Measurements from ENCODE around the gene MRPL19.

Gene MRPL19

DNA sequence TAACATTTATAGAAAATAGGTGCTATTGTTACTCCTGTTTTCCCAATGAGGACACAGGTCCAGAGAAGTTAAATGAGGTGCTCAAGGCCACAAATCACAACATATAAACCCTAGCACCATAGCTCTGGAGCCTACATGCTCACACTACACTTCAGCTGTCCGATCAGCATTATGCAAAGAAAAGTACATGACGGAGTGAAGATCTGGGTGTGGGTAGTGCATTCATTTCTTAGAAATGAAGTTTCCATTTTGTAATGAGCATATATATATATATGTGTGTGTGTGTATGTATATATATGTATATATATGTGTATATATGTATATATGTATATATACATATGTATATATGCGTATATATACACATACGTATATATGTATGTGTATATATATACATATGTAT lies 30.2 kb upstream of the MRPL19 start:
- no peak for DNase-seq (ENCODE audit: low read depth in 2 of 3, low spot score in 1 of 3)

- no peak for DNase-seq (ENCODE audit: low read depth in 2 of 3, low spot score in 1 of 3)
Measured at GRCh38 chr2:75616933-75617332, 29.6 kb upstream of the MRPL19 start.

DNA sequence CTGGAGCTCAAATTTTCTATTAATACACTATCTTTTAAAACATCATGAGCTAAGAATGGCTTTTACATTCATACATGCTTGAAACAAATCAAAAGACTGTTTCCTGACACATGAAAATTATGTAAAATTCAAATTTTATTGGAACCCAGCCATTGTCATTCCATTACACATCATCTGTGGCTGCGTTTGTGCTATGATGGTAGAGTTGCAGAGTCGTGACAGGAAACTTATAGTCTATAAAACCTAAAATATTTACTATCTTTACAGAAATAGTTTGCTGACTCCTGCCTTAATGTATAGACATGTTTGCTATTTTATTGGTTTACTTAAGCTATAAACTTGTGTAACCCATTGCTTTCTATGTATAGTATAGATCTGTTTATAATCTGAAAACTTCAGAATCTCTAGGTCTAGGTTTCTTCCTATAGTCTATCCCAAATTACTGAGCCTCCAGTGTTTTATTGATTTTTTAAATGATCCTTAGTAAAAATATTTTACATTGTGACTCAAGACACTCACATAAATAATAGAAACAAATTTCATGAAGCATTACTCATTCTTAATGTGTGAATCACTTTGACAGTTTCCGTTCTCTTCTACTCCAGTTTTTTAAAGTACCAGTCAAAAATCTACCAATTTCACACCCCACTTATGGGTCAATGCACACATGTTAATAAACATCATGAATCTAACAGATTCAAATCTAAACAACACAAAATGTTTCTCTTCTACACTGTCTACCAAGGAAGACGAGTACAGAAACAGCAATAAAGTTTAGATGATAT lies 26.4 kb upstream of the MRPL19 start:
- no peak for DNase-seq (ENCODE audit: low read depth in 2 of 3, low spot score in 1 of 3)

- no peak for DNase-seq (ENCODE audit: low read depth in 2 of 3, low spot score in 1 of 3)
Measured at GRCh38 chr2:75621228-75621627, 25.4 kb upstream of the MRPL19 start.

GRCh38 chr2:75622500-75622899 lies 24.1 kb upstream of the MRPL19 start:
- no peak for DNase-seq (ENCODE audit: low read depth in 2 of 3, low spot score in 1 of 3)

- no peak for DNase-seq (ENCODE audit: low read depth in 2 of 3, low spot score in 1 of 3)
Measured at GRCh38 chr2:75622929-75623328, 23.7 kb upstream of the MRPL19 start.

- peak; percentile 46 to 52 (median 49) for DNase-seq (ENCODE audit: low read depth in 2 of 3, low spot score in 1 of 3)
Measured at GRCh38 chr2:75627902-75628504, 18.6 kb upstream of the MRPL19 start.

GRCh38 chr2:75632091-75632701 lies 14.4 kb upstream of the MRPL19 start:
- DNase-seq (ENCODE audit: low read depth in 2 of 3, low spot score in 1 of 3): no peak

DNA sequence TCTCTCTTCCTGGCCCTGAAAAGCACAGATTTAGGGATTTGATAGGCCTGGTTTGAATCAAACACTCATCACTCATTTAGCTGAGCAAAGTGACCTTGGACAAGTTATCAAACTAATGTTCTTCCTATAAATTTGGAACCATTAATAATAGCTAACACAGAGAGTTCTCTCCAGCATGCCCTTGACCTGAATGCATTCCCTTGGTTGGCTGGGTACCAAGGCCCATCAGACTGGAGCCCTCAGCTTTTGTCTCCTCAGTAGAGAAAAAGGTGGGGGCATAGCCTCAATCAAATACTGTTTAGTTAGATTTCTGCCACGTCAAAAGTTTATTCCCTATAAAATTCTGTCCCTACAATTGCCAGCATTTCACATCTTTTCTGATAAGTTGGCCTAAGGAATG lies 13.8 kb upstream of the MRPL19 start:
- no peak for DNase-seq (ENCODE audit: low read depth in 2 of 3, low spot score in 1 of 3)

GRCh38 chr2:75633620-75634019 lies 13.0 kb upstream of the MRPL19 start:
- no peak for DNase-seq (ENCODE audit: low read depth in 2 of 3, low spot score in 1 of 3)

DNA sequence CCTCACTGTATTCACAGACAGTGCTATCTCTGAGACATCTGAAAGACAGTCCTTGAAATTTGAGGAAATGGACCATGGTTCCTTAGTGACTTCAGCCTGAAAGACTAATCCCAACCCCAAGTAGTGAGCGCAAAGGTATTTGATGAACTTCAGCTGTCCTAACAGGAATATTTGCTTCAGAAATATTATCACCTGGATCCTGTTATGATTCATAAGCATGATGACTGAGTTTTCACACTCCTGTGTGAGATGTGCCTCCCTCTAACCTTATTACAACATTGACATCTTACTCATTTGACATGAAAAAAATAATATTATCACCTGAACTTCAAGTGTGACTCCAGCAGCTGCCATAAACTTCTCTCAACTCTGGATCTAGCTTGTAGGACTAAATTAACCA lies 11.6 kb upstream of the MRPL19 start:
- DNase-seq (ENCODE audit: low read depth in 2 of 3, low spot score in 1 of 3): no peak

GRCh38 chr2:75637568-75637967 lies 9.0 kb upstream of the MRPL19 start:
- no peak for DNase-seq (ENCODE audit: low read depth in 2 of 3, low spot score in 1 of 3)

GRCh38 chr2:75640621-75641121 lies 5.9 kb upstream of the MRPL19 start:
- DNase-seq (ENCODE audit: low read depth in 2 of 3, low spot score in 1 of 3): peak; percentile 22 to 41 (median 37)

DNA sequence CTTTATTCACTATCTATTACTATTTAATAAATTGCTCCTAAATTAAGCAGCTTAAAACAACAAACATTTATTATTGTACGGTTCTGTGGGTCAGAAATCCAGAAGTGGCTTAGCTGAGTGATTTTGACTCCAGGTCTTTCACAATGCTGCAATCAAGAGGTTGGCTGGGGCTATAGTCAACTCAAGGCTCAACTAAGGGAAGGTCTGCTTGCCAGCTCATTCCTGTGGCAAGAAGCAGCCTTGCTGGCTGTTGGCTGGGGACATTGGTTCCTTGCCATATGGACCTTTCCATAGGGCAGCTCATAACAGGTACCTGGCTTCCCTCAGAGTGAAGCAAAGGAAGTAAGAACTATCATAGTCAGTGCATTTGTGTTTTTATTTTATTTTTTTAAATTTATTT lies 5.0 kb upstream of the MRPL19 start:
- no peak for DNase-seq (ENCODE audit: low read depth in 2 of 3, low spot score in 1 of 3)

GRCh38 chr2:75643980-75644379 lies 2.6 kb upstream of the MRPL19 start:
- no peak for DNase-seq (ENCODE audit: low read depth in 2 of 3, low spot score in 1 of 3)

GRCh38 chr2:75645643-75646042 lies 940 bp upstream of the MRPL19 start:
- DNase-seq (ENCODE audit: low read depth in 2 of 3, low spot score in 1 of 3): no peak

GRCh38 chr2:75646090-75646582 lies 447 bp upstream of the MRPL19 start:
- no peak for DNase-seq (ENCODE audit: low read depth in 2 of 3, low spot score in 1 of 3)

DNA sequence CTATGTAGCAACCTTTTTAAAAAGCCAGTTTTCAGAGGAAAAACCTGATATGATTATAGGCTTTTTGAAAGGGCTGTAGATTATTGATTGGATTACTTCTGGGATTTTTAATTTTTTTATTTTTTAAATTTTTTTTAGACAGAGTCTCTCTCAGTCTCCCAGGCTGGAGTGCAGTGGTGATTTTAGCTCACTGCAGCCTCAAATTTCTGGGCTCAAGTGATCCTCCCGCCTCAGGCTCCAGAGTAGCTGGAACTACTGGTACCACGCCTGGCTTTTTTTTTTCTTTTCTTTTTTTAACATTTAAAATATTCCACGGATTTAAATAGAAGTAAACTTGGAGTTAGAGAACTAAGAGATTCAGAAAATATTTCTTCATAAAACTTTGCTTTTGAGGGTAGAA lies 1.2 kb downstream of the MRPL19 start:
- DNase-seq (ENCODE audit: low read depth in 2 of 3, low spot score in 1 of 3): no peak

DNA sequence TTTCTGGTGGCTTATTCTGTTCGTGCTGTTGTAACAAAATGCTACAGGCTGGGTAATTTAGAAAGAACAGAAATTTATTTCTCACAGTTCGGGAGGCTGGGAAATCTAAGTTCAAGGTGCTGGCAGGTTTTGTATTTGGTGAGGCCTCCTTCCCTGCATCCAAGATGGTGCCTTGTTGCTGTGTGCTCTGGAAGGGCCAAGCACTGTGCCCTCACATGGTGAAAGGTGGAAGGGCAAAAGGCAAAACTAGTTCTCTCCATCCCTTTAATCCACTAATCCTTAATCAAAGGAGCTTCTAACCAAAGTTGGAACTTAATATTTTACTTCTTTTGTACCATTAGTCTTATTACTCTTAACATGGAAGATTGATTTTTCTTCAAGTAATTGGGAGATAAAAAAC lies 7.4 kb downstream of the MRPL19 start:
- DNase-seq (ENCODE audit: low read depth in 2 of 3, low spot score in 1 of 3): no peak

GRCh38 chr2:75655861-75656260 lies 9.3 kb downstream of the MRPL19 start:
- no peak for DNase-seq (ENCODE audit: low read depth in 2 of 3, low spot score in 1 of 3)

DNA sequence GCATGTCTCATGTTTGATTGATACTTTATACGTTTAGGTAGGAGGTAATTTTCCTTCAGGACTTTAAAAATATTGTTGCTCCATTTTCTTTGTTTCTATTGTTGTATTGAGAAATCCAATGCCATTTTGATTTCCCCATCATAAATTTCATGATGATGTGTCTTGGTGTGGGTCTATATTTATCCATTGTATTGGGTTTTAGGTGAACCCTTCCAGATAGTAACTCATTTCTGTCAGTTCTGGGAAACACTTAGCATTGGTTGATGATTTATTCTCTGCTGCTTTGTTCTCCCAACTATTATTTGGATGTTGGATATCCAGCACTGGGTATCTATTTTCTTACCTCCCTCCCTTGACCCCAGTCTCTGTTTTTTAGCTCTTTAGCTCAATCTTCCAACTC lies 10.0 kb downstream of the MRPL19 start:
- no peak for DNase-seq (ENCODE audit: low read depth in 2 of 3, low spot score in 1 of 3)

- no peak for DNase-seq (ENCODE audit: low read depth in 2 of 3, low spot score in 1 of 3)
Measured at GRCh38 chr2:75657798-75658197, 11.2 kb downstream of the MRPL19 start.
